HG03095 (cell line): ENCODE data around the gene PSTK.

Source experiments
- ATAC-seq: cut with Tn5 transposase; IDR thresholded peaks from one replicate; pipeline ENCODE4 v1.9.1; 2021; ENCODE audit warnings: moderate library complexity; ENCODE audit not compliant: unreplicated experiment

PSTK gene

DNA sequence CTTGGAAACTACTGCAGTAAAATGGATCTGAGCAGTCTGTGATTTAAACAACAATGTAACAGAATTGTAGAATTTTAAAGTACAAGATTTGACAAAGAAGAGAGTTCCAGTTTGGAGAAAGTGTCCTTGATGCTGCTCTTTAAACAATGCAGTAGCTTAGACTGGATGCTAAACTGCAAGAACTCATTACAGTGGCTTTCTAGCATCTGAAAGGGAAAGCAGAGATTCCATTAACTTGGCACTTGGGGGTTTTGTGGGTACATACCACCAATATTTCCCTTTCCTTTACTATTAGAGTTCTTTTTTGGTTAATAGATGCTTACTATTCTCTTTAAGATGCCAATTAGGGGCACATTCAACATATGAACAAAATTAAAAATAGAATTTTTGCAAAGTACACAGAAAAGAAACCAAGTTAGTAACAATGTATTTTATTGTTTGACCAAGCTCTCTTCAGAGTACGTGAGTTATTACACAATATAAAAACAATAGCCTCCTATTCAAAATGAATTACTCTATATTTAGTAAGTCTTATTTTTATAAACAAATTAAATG is 11.9 kb downstream of the PSTK start:
- no peak for ATAC-seq

DNA sequence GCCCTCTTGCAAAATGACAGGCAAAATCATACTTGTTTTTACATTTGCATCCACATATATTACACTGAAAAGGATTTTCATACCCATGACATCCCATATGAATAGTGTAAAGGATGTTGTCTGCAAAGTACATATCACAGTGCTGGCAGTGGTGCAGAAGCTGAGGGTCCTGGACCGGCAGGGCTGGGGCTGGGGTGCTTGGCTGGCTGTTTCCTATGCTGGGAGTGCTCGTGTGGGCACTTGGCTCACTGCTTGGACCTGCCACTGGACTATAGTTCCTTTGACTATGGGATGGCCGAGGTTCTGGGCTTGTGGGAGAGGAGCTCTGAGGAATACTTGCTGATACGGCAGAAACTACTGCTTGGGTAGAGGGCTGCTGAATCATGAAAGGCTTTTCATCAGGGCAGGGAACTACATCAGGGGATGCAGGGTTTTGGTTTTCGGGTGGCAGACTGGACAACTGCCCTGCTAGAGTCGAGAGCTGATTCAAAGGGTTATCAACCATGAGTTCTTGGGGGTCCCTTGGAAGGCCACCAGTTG is 13.7 kb downstream of the PSTK start:
- no peak for ATAC-seq

GRCh38 chr10:122995936-122996335 is 15.7 kb downstream of the PSTK start:
- no peak for ATAC-seq

DNA sequence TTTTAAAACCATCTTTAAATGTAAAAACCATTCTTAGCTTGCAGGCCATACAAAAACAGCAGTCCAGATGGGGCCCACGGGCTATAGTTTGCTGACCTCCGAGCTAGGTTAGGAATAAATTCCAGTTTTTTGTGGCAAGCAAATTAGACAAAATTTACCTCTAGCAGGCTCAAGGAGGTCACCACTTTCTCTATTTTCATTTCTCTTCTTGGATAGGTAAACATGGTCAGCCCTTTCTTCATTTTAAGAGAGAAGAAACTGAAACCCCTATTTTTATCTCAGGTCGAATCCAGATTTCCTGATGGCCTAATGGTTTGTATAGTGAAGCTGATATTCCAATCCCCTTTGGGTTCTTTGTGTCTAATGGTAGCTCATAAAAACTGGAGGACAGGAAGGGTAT is 17.7 kb downstream of the PSTK start:
- no peak for ATAC-seq

- no peak for ATAC-seq
Observed at GRCh38 chr10:122998360-122998917, 18.2 kb downstream of the PSTK start.

- ATAC-seq: no peak
Observed at GRCh38 chr10:122998934-122999333, 18.7 kb downstream of the PSTK start.

DNA sequence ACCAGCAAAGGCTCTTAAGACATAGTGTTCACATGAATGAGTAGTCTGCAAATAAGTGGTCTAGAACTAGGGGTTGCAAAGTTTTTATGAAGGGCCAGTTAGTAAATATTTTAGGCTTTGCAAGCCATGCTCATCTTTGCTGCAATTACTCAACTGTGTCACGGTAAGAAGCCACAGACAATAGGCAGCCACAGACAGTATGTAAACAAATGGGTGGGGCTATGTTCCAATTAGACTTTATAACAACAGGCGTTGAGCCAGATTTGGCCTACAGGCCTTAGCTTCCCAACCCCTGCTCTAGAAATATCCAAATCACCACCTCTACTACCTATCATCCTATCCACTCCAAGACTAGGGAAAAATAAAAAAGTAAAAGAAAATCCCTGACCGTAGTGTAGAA is 19.1 kb downstream of the PSTK start:
- no peak for ATAC-seq

- ATAC-seq: no peak
Observed at GRCh38 chr10:123000155-123000554, 20.0 kb downstream of the PSTK start.

DNA sequence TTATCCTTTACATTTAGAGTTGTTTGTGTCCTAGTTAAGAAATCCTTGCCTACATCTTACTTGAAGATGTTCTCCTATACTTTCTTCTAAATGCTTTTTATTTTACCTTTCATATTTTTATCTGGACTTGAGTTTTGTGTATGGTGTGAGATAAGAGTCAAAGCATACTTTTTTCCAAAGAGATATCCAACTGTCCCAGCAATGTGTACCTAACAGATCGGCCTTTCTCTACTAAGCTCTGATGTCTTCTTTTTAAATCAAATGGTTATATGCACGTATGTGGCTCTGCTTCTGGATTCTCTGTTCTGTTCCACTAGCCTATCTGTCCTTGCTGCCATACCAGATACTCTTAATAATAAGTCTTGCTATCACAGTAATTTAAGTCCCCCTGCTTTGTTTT is 21.2 kb downstream of the PSTK start:
- ATAC-seq: no peak

DNA sequence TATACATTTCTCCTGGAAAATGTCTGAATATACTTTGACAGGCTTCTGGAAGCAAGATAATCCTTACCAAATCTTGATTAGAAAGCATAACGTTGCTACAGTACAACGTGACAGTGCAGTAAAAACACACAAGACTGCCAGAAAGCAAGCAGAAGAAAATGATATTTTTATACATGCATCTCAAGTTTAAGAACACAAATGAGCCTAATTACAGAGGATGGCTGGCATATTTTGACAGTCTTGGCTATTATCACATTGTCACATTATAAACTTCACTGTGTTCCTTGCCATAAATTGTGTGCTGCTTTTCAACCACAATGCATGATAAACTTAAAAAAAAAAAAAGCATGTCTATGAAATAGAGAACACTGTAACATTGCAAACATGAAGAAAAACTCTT is 24.1 kb downstream of the PSTK start:
- ATAC-seq: no peak

DNA sequence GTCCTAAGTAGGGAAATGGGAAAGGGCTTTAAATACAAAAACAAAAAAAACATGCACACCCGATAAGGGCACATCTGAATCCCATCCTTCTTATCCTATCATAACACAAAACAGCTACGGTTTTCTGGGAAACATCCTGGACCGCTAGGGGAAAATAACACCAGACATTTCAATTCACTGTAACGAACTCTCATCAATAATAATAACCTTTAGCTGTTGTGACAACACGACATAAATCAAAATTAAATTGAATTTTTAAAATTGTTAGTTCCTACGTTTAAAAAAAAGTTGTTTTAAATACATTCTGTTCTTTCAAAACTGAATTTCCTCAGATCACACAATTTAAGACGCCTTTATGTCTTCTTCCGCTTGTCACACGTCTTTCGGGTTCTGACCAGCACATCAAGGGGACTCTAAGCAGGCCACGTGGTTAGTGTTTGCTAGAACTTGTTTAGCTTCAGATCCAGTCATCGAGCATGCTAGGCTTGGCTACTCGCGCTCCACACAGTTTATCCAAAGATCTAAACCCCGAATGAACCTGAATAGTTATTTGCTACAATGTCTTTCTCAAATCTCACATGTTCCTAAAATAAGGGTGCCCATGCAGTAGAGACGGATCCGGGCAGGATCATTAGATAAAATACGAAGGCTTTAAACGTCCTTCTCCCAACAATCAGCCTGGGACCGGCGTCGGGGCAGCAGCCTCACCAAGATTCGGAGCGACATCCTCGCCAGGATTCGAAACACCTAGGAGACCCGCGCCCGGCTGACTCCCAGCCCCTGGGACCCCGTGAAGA is 27.6 kb downstream of the PSTK start:
- peak; percentile 42 for ATAC-seq

GRCh38 chr10:123008355-123009104 is 28.3 kb downstream of the PSTK start, which contains the start of the genes ACADSB and IKZF5:
TSS of gene ACADSB (plus strand) at chr10:123009006. CDS start at chr10:123009030, 24 bp downstream.
TSS of gene IKZF5 (minus strand) at chr10:123008795. CDS start at chr10:122998625, 10,170 bp downstream.
- ATAC-seq: peak; percentile 81

GRCh38 chr10:123009105-123009820 is 29.1 kb downstream of the PSTK start:
- peak; percentile 21 for ATAC-seq

- ATAC-seq: no peak
Observed at GRCh38 chr10:123011987-123012386, 31.8 kb downstream of the PSTK start.

- ATAC-seq: no peak
Observed at GRCh38 chr10:123013456-123014419, 33.5 kb downstream of the PSTK start.

DNA sequence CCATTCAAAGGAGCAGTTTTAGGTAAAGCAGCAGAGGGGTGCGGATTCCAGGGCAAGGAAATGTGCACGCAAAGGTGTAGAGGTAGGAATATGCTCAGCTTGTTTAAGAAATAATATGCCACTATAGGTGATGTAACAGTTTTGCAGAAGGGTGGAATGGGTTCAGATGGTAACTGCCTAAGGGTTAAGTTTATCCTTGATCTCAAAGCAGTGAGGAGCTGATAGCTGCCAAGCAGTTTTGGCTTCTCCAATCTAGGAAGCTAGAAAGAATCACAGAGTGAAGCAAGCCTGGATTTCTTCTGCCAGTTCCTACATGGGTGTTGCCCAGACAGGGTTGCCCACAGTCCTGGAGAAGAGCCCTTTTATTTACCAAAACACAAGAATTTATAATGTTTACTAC is 34.6 kb downstream of the PSTK start:
- no peak for ATAC-seq

DNA sequence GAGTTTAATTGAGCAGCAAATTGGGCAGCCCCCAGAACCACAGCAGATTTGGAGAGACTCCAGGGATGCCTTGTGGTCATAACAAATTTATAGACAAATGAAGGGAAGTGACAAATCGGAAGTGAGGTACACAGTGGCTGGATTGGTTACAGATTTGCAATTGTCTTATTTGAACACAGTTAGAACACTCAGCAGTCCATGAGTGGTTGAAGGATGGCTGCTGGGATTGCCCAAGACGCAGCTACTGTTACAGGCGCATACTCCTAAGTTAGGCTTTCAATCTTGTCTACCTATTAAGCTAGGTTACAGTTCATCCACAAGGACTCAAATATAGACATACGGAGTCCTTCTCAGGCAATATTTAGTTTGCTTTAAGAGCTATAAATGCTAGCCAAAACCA is 36.0 kb downstream of the PSTK start:
- ATAC-seq: no peak

- no peak for ATAC-seq
Observed at GRCh38 chr10:123017421-123018165, 37.4 kb downstream of the PSTK start.

GRCh38 chr10:123018531-123018930 is 38.3 kb downstream of the PSTK start:
- no peak for ATAC-seq
